Measurements from ENCODE around the gene UMAD1.
A peak's percentile ranks its signal among the peaks of the same experiment; 100 is the strongest.

Gene UMAD1

DNA sequence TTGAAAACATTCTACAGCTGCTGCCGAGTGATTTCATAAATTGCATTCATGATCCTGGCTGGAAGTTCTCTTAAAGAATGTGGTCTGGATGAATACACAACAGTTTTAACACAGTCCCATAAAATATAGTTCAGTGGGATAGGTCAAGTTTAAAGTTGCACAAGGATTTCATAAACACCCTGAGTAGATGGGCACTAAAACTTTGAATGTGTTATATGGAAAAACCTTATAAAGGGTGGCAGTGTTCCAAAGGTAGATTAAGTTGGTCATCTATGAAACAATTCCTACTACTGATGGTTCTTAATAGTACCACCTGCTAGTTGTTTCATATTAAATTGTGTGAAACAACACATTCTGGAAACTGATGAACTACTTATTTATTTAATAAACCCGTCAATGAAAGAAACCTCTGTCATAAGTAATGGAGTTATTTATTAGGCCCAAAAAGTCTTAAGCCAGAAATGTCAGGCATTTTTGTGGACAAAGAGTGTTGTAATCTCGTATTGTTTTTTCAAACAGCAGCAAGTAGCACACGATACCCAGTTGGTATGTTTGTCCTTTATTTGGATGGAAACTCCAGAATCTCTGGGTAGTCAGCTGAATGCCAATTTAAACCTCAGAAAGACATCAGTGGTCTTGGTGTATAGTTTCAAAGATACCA lies 92.2 kb downstream of the UMAD1 start:
- DNase-seq (ENCODE audit: low read depth), result peak; percentile 85
- H3K36me3 ChIP-seq (ENCODE audit: control insufficient read depth, insufficient read depth, low read length, severe bottlenecking), result no peaks in the 10 kb centered on the region
- peaks cover 19% of the 10 kb centered on the region for H3K4me1 ChIP-seq (ENCODE audit: control insufficient read depth, insufficient read depth, low read length)
- no peak overlapping the region for H3K9ac ChIP-seq (ENCODE audit: low read length)
- no peaks in the 10 kb centered on the region for H3K9me3 ChIP-seq (ENCODE audit: control insufficient read depth, low read length)
- no peak overlapping the region for H3K4me3 ChIP-seq (ENCODE audit: low read length)
- H3K27me3 ChIP-seq (replicated peaks; ENCODE audit: control insufficient read depth, insufficient read depth, low read length), result no peaks in the 10 kb centered on the region

DNA sequence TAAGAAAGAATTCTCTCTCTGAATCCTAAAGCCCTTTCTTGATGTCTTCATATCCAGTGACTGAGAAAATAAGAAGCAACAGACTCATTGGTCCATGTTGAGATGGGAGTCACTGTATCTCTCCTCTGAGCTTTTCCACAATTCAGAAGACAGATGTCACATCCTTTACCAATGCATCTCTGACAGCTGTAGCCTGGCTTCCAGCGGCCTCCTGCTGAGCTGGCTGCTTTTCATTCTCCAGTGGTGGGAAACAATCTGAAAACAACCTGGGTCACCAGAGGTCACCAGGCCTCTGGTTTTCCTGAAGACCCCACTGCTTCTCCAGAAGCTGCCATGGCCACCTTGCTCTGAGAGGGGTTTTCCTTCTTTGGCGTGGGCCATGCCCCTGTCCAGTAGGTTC lies 96.1 kb downstream of the UMAD1 start:
- no peaks in the 10 kb centered on the region for H3K36me3 ChIP-seq (ENCODE audit: control insufficient read depth, insufficient read depth, low read length, severe bottlenecking)
- H3K4me3 ChIP-seq (ENCODE audit: low read length), result no peak overlapping the region
- no peaks in the 10 kb centered on the region for H3K9me3 ChIP-seq (ENCODE audit: control insufficient read depth, low read length)
- no peak for DNase-seq (ENCODE audit: low read depth)
- no peaks in the 10 kb centered on the region for H3K27me3 ChIP-seq (replicated peaks; ENCODE audit: control insufficient read depth, insufficient read depth, low read length)
- H3K4me1 ChIP-seq (ENCODE audit: control insufficient read depth, insufficient read depth, low read length), result peaks cover 17% of the 10 kb centered on the region
- H3K9ac ChIP-seq (ENCODE audit: low read length), result no peak overlapping the region

DNA sequence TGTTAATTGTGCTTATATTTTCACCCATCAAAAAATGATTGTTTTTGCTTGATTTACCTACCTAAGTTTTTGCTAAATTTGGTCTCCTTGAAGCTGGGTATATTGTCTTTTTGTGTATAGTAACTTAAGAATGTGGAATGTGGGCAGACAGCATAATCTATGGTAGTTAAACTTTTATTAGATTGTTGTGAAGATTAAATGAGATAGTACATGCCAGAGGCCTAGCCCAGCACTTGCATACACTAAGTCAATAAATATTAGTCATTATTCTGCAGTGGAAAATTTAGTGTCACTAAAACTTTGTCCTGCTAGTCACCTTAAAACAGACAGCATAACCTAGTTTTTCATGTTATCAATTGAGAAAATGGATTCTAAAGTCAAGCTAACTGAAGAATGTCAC lies 97.1 kb downstream of the UMAD1 start:
- no peaks in the 10 kb centered on the region for H3K36me3 ChIP-seq (ENCODE audit: control insufficient read depth, insufficient read depth, low read length, severe bottlenecking)
- peaks cover 7% of the 10 kb centered on the region for H3K4me1 ChIP-seq (ENCODE audit: control insufficient read depth, insufficient read depth, low read length)
- H3K9ac ChIP-seq (ENCODE audit: low read length), result no peak overlapping the region
- no peaks in the 10 kb centered on the region for H3K27me3 ChIP-seq (replicated peaks; ENCODE audit: control insufficient read depth, insufficient read depth, low read length)
- H3K4me3 ChIP-seq (ENCODE audit: low read length), result no peak overlapping the region
- H3K9me3 ChIP-seq (ENCODE audit: control insufficient read depth, low read length), result no peaks in the 10 kb centered on the region
- no peak for DNase-seq (ENCODE audit: low read depth)

DNA sequence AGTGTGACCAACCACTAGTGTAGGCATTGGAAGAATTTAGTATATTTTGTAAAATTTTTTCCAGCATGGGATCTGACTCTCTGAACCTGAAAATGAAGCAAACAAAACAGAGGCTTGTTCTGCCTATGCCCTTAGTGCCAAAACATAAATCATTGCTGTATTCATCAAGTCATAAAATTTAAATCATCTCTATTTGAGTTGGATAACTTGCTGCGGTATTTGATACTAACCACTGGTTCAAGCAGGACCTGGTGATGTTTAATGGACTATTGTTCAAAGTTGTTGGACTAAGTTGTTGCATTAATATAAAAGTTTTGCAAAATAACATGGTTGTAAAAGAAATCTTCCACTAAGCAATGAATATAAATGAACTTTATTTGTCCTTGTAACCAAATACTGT lies 97.6 kb downstream of the UMAD1 start:
- H3K4me1 ChIP-seq (ENCODE audit: control insufficient read depth, insufficient read depth, low read length), result peaks cover 2% of the 10 kb centered on the region
- DNase-seq (ENCODE audit: low read depth), result no peak
- H3K9ac ChIP-seq (ENCODE audit: low read length), result no peak overlapping the region
- no peaks in the 10 kb centered on the region for H3K36me3 ChIP-seq (ENCODE audit: control insufficient read depth, insufficient read depth, low read length, severe bottlenecking)
- H3K9me3 ChIP-seq (ENCODE audit: control insufficient read depth, low read length), result no peaks in the 10 kb centered on the region
- H3K4me3 ChIP-seq (ENCODE audit: low read length), result no peak overlapping the region
- no peaks in the 10 kb centered on the region for H3K27me3 ChIP-seq (replicated peaks; ENCODE audit: control insufficient read depth, insufficient read depth, low read length)

DNA sequence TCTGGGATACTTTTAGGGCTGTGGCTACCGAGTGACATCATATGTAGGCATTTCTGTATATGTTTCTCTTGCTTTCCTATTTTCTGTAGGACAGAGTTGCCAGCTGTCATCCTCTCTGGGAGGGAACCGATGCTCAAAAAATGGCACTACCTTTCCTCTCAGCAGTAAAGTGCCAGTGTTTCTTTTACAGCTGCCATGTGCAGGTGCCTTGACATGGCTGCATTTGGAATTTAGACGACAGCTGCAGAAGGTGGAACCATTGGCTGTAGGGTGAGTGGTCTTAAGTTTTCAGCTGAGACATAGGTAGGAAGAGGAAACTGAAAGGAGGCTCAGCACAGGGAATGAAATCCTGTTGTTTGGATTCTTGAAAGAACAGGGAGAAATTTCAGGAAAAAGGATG lies 98.1 kb downstream of the UMAD1 start:
- DNase-seq (ENCODE audit: low read depth), result no peak
- Histone ChIP-seq H3K4me3 (ENCODE audit: low read length) (no peak overlapping the region), H3K9ac (ENCODE audit: low read length) (no peak overlapping the region), H3K36me3 (ENCODE audit: control insufficient read depth, insufficient read depth, low read length, severe bottlenecking) (no peaks in the 10 kb centered on the region), H3K27me3 (replicated peaks; ENCODE audit: control insufficient read depth, insufficient read depth, low read length) (no peaks in the 10 kb centered on the region), H3K9me3 (ENCODE audit: control insufficient read depth, low read length) (no peaks in the 10 kb centered on the region), H3K4me1 (ENCODE audit: control insufficient read depth, insufficient read depth, low read length) (no peaks in the 10 kb centered on the region)

DNA sequence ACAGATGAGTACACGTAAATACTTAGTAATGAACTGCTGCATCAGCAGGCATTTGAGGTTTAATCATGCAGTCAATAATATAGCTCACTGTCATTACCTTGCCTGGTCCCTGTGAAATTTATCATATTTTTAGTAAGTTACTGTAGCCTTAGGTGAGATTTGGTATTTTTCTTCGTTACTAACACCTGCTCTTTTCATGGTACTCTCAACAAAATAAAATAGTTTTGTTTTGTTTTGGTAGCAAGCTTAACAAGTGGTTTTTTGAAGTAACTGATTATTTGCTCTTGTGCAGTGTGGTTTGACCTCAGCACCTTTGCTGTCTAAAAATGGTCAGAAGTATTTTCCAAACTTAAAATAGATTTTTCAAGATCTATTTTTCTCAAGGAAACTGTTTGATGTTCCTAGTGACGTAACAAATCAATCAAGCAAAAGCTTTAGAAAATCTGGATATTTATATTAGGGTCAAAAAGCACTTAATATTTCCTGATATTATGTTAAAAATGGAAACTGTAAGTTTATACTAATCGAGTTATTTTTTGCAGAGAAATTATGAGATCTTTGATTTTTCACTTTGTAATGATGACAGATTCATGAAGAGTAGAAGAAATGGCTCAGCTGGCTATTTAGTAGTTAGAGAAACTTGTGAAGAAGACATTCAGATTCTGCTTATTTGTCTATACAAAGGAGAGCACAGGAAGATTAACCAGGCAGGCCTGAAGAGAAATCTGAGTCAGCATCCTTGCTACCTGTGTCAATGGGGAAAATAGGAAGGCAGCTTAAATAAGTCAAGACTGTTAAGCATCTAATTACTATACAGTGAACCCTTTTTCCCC lies 98.9 kb downstream of the UMAD1 start:
- Histone ChIP-seq H3K4me1 (ENCODE audit: control insufficient read depth, insufficient read depth, low read length) (no peaks in the 10 kb centered on the region), H3K36me3 (ENCODE audit: control insufficient read depth, insufficient read depth, low read length, severe bottlenecking) (no peaks in the 10 kb centered on the region), H3K9me3 (ENCODE audit: control insufficient read depth, low read length) (no peaks in the 10 kb centered on the region), H3K4me3 (ENCODE audit: low read length) (no peak overlapping the region), H3K27me3 (replicated peaks; ENCODE audit: control insufficient read depth, insufficient read depth, low read length) (no peaks in the 10 kb centered on the region), H3K9ac (ENCODE audit: low read length) (no peak overlapping the region)
- DNase-seq (ENCODE audit: low read depth), result no peak

DNA sequence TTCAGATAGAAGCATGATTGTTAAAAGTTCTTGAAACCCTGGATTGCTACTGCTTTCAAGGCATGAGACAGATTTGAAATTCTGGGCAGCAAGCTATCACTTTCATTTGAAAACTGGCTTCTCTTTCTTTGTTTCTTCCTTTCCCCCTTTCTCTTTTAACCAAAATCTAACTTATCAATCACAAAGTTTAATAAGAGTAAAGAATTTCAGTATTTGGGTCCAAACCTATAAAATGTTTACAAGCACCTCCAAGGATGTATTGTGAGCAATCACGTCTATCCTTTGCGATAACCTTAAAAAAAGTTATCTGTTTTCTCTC lies 99.4 kb downstream of the UMAD1 start:
- Histone ChIP-seq H3K36me3 (ENCODE audit: control insufficient read depth, insufficient read depth, low read length, severe bottlenecking) (no peaks in the 10 kb centered on the region), H3K9ac (ENCODE audit: low read length) (no peak overlapping the region), H3K4me1 (ENCODE audit: control insufficient read depth, insufficient read depth, low read length) (no peaks in the 10 kb centered on the region), H3K4me3 (ENCODE audit: low read length) (no peak overlapping the region), H3K9me3 (ENCODE audit: control insufficient read depth, low read length) (no peaks in the 10 kb centered on the region), H3K27me3 (replicated peaks; ENCODE audit: control insufficient read depth, insufficient read depth, low read length) (no peaks in the 10 kb centered on the region)
- no peak for DNase-seq (ENCODE audit: low read depth)

DNA sequence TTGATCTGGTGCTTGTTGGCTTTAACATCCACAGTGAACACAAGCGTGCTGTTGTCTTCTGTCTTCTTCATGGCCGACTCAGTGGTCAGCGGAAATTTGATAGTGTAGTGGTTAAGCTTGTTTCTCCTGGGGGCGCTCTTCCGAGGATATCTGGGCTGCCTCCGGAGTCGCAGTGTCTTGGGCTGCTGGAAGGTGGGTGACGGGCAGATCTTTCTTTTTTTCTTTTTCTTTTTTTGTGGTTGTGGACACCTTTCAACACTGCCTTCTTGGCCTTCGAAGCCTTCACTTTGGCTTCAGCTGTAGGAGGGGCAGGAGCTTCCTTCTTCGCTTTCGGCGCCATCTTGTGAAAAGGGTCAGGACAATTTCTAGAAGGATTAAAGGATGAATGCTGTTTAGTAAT lies 101.7 kb downstream of the UMAD1 start:
- no peaks in the 10 kb centered on the region for H3K9me3 ChIP-seq (ENCODE audit: control insufficient read depth, low read length)
- H3K27me3 ChIP-seq (replicated peaks; ENCODE audit: control insufficient read depth, insufficient read depth, low read length), result no peaks in the 10 kb centered on the region
- no peak for DNase-seq (ENCODE audit: low read depth)
- no peaks in the 10 kb centered on the region for H3K4me1 ChIP-seq (ENCODE audit: control insufficient read depth, insufficient read depth, low read length)
- H3K4me3 ChIP-seq (ENCODE audit: low read length), result no peak overlapping the region
- H3K36me3 ChIP-seq (ENCODE audit: control insufficient read depth, insufficient read depth, low read length, severe bottlenecking), result no peaks in the 10 kb centered on the region
- H3K9ac ChIP-seq (ENCODE audit: low read length), result no peak overlapping the region

DNA sequence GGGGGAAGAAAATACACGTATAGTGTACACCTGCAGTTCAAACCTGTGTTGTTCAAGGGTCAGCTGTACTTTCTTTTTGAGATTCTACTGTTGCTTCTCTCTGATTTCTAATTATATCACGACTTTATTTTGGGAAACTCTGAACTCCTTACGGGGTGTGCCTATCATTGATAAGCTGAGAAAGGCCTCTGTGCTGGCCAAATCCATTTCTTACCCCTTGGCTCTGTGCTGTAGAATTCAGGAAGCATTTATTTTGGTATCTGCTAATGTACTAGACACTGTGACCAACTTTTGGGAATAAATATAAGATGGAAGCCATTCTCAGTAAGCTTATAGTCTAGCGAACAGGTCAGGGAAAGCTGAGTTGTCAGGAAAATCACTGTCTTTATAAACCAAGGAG lies 104.7 kb downstream of the UMAD1 start:
- no peak for DNase-seq (ENCODE audit: low read depth)
- Histone ChIP-seq H3K4me3 (ENCODE audit: low read length) (no peak overlapping the region), H3K9ac (ENCODE audit: low read length) (no peak overlapping the region), H3K4me1 (ENCODE audit: control insufficient read depth, insufficient read depth, low read length) (no peaks in the 10 kb centered on the region), H3K9me3 (ENCODE audit: control insufficient read depth, low read length) (no peaks in the 10 kb centered on the region), H3K36me3 (ENCODE audit: control insufficient read depth, insufficient read depth, low read length, severe bottlenecking) (no peaks in the 10 kb centered on the region), H3K27me3 (replicated peaks; ENCODE audit: control insufficient read depth, insufficient read depth, low read length) (no peaks in the 10 kb centered on the region)

DNA sequence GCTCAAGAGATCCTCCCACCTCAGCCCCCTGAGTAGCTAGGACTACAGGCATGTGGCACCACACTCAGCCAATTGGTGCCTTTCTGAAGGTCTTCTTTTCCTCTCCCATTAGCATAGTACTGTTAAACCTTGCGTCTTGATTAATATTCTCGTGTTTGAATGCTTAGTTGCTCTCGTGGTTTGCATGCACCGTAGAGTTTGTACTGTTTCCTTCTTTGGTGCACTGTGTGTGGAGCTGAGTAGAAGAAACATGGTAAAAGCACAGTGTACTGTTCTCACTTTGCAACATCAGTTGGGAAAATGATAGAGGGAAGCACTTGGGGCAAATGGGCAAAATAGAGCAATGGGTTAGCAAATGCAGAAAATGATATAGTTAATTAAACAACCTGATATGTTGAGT lies 105.4 kb downstream of the UMAD1 start:
- DNase-seq (ENCODE audit: low read depth), result no peak
- H3K9me3 ChIP-seq (ENCODE audit: control insufficient read depth, low read length), result no peaks in the 10 kb centered on the region
- H3K27me3 ChIP-seq (replicated peaks; ENCODE audit: control insufficient read depth, insufficient read depth, low read length), result no peaks in the 10 kb centered on the region
- no peaks in the 10 kb centered on the region for H3K4me1 ChIP-seq (ENCODE audit: control insufficient read depth, insufficient read depth, low read length)
- H3K36me3 ChIP-seq (ENCODE audit: control insufficient read depth, insufficient read depth, low read length, severe bottlenecking), result no peaks in the 10 kb centered on the region
- H3K4me3 ChIP-seq (ENCODE audit: low read length), result no peak overlapping the region
- no peak overlapping the region for H3K9ac ChIP-seq (ENCODE audit: low read length)

DNA sequence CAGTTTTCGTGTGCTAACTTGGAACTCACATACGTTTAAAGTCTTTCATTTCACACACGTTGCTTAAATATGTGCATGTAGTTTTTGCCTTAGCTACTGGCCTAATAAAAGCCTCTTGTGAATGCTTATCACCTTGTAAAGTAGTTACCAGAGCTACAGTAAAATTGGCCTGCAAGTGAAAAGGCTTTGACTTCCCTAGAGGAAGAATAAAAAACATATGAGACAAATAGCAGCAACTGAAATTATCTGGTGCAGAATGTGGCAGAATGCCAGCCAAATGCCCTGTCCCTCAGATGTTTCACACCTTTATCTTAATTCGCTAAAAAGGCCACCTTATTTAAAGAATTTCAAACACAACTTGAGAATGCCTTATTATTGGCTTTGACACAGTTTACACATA lies 105.9 kb downstream of the UMAD1 start:
- H3K4me1 ChIP-seq (ENCODE audit: control insufficient read depth, insufficient read depth, low read length), result no peaks in the 10 kb centered on the region
- H3K36me3 ChIP-seq (ENCODE audit: control insufficient read depth, insufficient read depth, low read length, severe bottlenecking), result no peaks in the 10 kb centered on the region
- no peak overlapping the region for H3K9ac ChIP-seq (ENCODE audit: low read length)
- no peak overlapping the region for H3K4me3 ChIP-seq (ENCODE audit: low read length)
- no peaks in the 10 kb centered on the region for H3K9me3 ChIP-seq (ENCODE audit: control insufficient read depth, low read length)
- H3K27me3 ChIP-seq (replicated peaks; ENCODE audit: control insufficient read depth, insufficient read depth, low read length), result no peaks in the 10 kb centered on the region
- DNase-seq (ENCODE audit: low read depth), result no peak

Measured in adipocyte (in vitro differentiated cells).